GM18517 (cell line): ENCODE results near the gene TBL2.
"Not testable (repeated sequence)": the region's sequence is repeated elsewhere in the genome, so short reads cannot be mapped to it uniquely, and the experiment has no call there.

Experiments
- ATAC-seq: cut with Tn5 transposase; IDR thresholded peaks from one replicate; pipeline ENCODE4 v1.9.1; 2021; ENCODE audit warnings: mild to moderate bottlenecking, moderate library complexity; ENCODE audit not compliant: unreplicated experiment

TBL2 gene

GRCh38 chr7:73606801-73607691 lies 28.7 kb upstream of the TBL2 start:
- no peak for ATAC-seq

- no peak for ATAC-seq
These were observed 27.3 kb upstream of the TBL2 start for GRCh38 chr7:73605601-73606220.

DNA sequence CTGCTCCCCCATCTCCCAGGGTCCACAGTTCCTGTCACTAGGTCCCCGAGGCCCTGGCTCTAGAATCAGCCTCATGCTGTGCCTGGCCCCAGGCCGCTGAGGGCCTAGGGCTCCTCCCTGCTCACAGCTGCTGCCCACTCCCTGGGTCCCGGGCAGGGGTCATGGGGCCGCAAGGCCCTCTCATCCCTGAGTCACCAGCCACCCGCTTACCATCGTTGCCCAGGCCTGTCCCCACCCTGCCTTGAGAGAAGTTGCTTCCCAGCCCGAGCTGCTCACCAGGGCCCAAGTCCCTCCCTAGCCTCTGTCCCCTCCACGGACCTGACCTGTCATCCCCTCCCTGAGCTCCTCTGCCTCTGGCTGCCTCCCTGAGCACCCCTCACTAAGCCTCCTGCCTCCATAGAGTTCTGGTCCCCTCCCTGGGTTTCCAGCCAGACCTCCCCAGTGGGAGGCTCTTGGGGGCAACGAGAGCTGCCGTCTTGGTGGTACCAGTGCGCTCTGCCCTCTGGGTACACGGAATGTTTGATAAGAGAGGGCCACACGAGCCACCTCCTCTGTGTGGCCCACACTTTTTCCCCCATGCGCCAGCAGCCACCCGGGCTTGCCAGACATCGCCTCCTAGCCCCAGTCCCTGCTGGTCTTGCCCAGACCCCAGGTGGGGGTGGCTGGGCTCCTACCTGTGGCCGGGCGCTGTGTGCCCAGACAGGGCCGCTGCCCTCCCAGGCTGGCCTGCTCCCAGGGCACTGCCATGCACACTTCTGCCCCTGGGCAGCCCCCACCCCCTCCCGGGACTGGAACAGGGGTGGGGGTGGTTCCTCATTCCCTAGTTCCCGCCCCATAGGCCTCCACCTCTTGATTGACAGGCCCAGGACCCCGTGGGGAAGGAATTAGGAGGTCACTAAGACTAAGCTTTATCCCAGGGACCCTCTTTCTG lies 24.6 kb upstream of the TBL2 start:
- no peak for ATAC-seq

GRCh38 chr7:73599916-73600315 lies 21.5 kb upstream of the TBL2 start:
- ATAC-seq, result no peak

DNA sequence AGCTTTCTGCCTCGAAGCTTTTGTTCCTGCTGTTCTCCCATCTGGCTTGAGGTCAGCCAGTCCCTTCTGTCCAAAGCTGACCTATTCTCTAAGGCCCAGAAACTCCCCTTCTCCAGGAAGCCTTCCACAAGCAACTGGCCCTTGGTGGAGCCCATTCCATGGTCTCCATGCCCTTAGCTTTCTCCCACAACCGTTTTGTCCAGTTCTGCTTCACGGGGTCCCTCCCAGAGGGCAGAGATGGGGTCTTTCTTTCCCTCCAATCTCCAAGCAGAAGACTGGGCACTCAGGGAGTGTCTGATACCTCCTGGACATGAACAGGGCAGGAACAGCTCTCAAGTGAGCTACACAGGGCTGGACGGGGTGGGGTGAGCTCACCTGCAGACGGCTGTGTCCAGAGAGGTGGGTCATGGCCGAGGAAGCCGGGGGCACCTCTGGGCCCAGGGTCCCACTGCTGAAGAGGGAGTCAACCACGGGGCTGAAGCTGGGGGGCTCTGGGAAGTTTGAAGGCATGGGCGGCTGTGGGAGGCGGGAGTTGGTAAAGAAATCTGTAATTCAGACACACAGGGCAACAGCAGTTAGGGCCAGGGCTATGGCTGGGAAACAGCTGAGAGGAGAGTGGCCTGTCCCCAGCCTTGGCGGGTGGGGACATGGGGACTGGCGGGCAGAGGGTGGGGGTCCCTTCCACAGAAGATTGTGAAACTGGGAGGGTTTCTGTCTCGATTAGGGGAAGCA lies 20.9 kb upstream of the TBL2 start:
- no peak for ATAC-seq

DNA sequence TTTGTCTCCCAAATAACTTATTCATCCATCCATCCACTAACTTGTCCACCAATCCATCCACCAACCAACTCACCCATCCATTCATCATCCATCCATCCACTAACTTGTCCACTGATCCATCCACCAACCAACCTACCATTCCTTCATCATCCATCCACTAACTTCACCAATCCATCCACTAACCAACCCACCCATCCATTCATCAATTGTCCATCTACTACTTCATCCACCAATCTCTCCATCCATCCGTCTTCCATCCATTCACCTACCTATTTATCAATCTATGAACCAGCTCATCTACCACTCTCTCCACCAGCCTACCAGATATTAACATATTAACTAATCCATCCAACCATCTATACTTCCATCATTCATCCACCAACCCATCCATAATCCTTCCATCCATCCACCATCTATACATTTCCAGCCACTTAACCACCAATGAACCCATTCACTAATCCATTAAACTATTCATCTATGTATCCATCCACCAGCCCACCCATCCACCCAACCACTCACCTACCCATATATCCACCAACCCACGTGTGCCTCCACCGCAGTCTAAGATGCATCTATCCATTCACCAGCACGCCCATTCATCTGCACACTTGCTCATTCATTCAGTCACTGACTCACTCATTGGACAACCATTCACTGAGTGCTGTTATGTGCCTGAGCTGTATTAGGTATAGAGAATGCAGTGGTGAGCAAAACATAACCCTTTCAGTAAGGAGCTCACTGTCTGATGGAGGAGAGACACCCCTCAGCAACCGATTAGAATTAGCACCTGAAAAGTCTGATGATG lies 19.8 kb upstream of the TBL2 start:
- ATAC-seq, result no peak

DNA sequence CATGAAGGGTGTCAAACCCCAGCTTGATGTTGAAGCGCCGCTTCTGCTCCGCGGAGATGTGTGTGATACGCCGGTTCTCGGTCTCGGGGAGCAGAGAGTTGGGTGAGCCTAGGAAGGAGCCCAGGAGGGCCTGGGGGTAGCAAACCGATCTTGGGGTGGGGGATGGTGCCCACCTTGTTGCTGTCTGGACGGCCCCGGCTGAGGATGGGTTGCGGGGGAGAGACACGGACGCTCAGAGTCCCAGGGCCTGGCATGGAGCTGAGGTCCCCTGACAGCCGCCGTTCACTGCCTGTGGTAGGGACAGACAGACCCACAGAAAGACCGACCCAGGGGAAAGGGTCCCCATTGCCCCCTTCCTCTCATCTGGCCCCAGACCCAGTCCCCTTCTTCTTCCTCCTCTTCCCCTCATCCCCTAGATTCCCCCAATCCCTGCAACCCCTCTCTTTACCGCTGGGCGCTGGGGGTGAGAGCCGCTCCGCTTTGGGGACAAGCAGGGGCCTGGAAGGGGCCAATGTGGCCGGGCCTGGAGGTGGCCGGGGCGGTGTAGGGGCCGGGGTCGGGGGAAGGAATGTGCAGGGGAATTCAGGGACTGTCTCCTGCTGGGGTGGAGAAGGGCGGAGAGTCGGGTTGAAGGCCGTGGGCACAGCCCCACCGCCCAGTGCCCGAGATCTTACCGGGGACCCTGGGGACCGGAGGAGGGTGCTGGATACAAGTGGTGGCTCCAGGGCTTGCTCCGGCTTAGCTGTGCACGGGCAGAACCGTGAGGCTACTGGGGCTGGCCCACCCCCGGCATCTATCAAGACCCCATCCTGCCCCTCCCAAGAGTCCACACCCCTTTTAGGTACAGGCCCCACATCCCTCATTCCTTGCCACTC lies 18.0 kb upstream of the TBL2 start:
- ATAC-seq, result no peak

- ATAC-seq, result no peak
These were observed 17.0 kb upstream of the TBL2 start for GRCh38 chr7:73595358-73595757.

GRCh38 chr7:73593207-73594045 lies 15.0 kb upstream of the TBL2 start:
- ATAC-seq, result no peak

DNA sequence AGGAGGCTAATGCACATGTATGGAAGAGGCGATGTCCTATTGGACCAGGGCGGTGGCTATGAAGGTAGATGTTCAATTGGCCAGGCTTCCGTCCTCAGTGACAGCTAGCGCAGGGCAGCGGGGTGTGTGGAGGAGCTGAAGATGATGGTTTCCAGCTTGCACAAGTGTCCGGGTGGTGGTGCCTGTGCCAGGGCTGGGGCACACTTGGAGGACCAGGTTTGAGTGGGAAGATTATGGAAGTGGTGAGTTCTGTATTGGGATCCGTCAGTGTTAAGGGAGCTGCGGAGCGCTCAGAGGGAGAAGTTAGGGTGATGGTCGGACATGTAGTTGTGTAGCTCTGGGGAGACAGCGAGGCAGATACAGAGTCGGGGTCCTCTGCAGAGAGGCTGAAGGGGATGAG lies 8.5 kb upstream of the TBL2 start:
- no peak for ATAC-seq

DNA sequence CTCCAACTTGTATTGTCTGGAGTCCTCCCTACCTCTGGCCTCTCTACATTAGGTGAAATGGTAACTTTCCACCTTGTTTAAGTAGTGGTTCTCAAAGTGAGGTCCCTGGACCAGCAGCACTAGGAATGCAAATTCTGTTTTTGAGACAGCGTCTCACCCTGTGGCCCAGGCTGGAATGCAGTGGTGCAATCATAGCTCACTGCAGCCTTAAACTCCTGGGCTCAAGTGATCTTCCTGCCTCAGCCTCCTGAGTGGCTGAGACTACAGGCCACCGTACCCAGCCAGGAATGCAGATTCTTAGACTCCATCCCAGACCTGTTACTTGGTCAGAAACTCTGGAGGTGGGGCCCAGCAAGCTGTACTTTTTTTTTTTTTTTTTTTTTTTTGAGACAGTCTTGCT lies 6.8 kb upstream of the TBL2 start:
- ATAC-seq, result no peak

- ATAC-seq, result no peak
These were observed 4.4 kb upstream of the TBL2 start for GRCh38 chr7:73582664-73583202.

- ATAC-seq, result not testable (repeated sequence)
These were observed 2.6 kb upstream of the TBL2 start for GRCh38 chr7:73581006-73581405.

GRCh38 chr7:73577627-73578341 lies 595 bp downstream of the TBL2 start:
- peak; percentile 15 for ATAC-seq

DNA sequence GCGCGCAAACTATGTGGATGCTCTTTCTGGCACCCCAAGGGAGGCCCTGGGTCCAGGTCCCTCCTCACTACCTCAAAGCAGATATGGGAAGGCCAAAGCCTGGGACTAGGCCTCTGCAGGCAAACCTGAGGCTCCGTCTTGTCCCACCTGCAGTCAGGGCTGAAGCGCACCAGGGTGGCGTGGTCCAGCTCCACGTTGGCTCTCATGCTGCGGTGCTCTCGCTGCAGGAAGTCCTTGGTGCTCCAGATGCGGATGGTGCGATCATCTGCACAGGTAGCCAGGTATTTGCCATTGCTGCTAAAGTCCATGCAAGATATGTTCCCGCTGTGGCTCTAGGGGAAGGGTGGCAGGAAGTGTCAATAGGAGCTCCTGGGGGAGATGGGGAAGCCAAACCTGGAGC lies 4.6 kb downstream of the TBL2 start:
- no peak for ATAC-seq

- no peak for ATAC-seq
These were observed 5.1 kb downstream of the TBL2 start for GRCh38 chr7:73573276-73573675.

DNA sequence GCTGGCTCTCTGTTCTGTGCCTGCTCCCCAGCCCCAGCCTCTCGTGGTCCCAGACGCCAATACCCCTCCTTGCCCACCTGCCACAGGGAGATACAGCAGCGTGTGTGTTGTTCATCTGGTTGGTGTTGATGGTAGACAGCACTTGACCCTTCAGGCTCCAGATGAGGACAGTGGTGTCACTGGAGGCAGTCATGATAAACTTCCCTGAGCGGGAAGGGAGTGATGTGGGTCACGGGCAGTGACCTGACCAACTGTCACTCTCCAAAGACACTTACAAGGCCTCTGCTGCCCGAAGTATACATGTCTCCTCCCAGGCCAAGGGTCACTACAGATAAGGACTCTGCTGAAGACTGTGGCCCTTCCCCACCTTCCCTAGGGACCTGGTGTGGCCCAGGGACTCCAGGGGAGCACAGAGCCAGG lies 5.6 kb downstream of the TBL2 start:
- ATAC-seq, result no peak
